GM19238 (cell line): ENCODE results near the gene PALM.
A peak's percentile ranks its signal among the peaks of the same experiment; 100 is the strongest.

Experiments used
- DNase-seq: peaks from one replicate; pipeline ENCODE4 v3.0.0; 2011; ENCODE audit warnings: low spot score; ENCODE audit not compliant: insufficient read length

The PALM gene

DNA sequence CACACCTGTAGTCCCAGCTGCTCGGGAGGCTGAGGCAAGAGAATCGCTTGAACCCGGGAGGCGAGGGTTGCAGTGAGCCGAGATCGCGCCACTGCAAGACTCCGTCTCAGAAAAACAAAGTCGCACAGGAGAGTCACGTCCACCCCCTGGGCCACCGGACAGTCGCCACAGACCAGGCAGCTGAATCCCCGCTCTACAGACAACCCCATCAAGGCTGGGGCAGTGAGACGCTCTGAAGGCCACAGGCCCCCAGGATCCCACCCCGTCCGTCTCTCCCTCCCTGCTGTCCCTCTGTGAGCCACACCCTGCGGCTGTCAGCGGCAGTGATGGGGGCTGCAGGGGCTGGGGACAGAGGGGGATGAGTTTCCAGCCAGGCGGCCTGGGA, 73.1 kb downstream of the PALM start:
- DNase-seq = no peak

DNA sequence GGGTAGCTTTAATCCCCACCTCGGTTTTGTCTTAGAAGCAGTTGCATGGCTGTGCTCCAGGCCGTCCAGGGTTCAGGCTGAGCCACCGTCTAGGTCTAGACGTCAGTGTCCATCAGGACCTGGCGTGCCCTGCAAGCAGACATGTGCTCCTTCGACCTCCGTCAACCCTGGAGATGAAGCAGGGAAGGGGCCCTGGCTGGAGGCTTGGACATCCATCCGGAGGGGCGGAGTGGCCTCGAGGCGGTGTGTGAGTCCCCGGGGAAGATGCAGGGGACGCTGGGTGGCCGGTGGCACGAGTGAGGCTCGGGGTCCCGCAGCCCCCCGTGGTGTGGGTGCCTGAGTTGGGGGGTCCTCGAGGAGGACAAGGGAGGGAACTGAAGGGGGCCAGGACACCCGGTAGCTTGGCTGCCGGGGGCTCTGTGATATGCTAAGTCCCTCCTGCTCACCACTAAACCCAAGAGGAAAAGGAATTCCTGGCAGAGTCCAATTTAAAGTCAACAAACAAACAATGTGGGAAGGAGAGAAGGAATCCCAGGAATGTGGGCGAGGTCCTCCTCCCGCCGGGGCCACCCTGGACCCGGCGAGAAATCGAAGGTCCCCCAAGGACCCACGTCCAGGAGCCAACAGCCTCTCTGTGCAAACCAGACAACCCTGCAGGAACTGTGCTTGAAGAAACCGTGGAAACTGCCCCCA, 73.6 kb downstream of the PALM start:
- DNase-seq = no peak

GRCh38 chr19:782878-783668, 74.3 kb downstream of the PALM start:
- no peak for DNase-seq

- no peak for DNase-seq
Measured at GRCh38 chr19:784541-784940, 75.8 kb downstream of the PALM start.

- DNase-seq = no peak
Measured at GRCh38 chr19:787536-787935, 78.8 kb downstream of the PALM start.

- no peak for DNase-seq
Measured at GRCh38 chr19:788686-788982, 79.9 kb downstream of the PALM start.

DNA sequence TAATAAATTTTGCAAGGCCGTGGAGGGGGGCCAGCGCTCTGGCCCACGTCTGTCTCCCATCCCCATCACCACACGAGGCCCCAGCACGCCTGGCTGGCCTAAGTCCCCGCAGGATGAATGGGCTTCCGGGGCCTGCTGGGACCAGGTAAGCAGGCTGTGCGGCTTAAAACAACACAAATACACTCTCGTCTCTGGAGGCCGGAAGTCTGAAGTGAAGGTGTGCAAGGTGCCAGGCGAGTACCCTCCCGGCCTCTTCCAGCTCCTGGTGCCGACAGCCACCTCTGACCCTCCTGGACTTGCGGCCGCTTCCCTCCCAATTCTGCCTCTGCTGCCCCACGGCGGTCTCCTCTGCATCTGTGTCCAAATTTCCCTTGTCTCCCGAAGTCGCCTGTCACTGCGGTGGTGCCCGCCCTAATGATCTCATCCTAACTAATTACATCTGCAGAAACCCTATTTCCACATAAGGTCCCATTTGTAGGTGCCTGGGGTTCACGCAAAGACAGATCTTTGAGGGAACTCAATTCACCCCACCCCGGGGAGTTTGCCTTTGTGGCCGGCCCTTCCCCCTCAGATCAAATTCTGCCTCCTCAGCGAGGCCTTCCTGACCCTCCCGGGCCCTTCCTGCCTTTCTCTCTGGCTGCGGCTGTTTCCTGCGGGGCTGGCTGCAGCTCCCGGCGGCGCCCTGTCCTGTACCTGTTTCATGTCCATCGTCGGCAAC, 80.4 kb downstream of the PALM start:
- DNase-seq = no peak

DNA sequence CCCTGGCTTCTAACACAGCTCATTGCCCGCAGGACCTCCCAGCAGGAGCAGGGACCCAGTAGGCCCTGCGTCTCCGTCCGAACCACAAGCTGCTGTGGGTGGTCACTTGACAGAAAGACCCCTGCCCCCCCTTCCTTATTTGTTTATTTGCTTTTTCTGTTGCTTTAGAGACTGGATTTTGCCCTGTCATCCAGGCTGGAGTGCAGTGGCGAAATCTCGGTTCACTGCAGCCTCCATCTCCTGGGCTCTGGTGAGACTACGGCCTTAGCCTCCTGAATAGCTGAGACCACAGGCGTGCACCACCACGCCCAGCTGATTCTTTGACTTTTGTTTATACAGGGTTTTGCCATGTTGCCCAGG, 80.9 kb downstream of the PALM start:
- DNase-seq = no peak

DNA sequence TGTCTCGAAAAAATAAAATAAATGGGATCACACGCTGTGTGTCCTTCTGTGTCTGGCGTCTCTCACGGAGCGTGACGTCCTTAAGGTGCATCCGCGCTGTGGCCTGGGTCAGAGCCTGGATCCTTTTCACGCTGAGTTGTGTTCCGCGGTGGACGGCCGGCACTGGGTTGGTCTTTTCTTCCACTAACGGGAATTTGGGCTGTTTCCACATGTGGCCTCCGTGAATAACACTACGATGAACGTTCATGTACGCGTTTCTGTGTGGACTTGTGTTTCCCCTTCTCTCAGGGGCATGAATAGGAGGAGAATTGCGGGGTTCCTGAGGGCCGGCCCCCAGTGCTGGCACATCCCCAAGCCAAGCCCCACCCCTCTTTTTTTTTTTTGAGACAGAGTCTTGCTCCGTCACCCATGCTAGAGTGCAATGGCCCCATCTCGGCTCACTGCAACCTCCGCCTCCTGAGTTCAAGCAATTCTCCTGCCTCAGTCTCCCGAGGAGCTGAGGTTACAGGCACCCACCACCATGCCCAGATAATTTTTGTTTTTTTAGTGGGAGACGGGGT, 82.4 kb downstream of the PALM start:
- DNase-seq = no peak

- DNase-seq = no peak
Measured at GRCh38 chr19:791567-792305, 83.0 kb downstream of the PALM start.

GRCh38 chr19:792306-792885, 83.7 kb downstream of the PALM start:
- no peak for DNase-seq

GRCh38 chr19:793806-794205, 85.1 kb downstream of the PALM start:
- no peak for DNase-seq

DNA sequence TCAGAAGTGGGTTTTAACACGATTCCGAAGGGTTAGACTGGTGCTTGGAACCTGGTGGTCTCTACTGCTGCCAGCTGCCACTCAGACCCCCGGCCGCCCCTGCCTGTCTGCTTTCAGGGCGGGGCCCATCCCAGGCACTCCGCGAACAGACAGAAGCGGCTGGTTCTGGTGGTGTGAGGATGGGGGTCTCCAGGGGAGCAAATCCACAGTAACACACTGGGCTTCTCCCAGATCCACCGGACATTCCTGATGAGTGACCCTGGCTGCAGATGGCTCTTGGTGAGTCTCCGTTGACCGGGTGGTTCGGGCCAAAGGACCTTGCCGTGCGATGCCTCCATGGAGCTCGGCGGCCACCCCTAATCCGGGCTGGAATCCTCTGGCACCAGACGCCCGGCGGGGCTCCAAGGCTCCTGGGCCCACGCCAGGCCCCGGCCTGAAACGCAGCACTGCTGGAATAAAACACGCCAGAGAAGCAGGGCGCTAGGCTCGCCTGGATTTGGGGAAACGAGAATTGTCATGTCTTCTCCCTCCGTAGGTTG, 86.4 kb downstream of the PALM start:
- DNase-seq = no peak

DNA sequence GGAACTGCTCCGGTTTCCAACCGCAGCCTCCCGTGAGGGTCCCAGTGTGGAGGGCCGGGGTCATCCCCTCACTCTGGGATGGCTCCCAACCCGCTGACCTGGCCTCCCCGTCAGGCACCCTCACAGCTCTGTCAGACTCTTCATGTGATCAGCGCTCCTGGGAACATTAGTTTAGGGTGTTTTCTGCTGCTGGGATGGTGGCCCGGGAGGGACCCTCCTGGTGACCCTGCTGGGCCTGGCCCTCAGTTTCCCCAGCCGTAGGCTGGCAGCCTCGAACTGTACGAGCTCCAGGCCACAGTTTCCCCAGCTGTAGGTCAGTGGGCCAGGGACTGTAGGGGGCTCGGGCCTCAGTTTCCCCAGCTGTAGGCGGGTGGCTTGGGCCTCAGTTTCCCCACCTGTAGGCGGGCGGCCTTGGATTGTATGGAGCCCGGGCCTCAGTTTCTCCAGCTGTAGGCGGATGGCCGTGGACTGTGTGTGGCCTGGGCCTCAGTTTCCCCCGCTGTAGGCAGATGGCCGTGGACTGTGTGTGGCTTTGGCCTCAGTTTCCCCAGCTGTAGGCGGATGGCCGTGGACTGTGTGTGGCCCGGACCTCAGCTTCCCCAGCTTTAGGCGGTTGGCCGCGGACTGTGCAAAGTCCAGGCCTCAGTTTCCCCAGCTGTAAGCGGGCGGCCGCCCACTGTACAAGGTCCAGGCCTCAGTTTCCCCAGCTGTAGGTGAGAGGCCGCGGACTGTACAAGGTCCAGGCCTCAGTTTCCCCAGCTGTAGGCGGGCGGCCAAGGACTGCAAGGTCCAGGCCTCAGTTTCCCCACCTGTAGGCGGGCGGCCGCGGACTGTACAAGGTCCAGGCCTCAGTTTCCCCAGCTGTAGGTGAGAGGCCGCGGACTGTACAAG, 87.2 kb downstream of the PALM start:
- DNase-seq = no peak

- peak; percentile 99 for DNase-seq
Measured at GRCh38 chr19:796692-797527, 88.2 kb downstream of the PALM start, which contains the start of gene PTBP1. TSS of gene PTBP1 (plus strand) at chr19:797452. CDS start at chr19:797498, 46 bp downstream.
